GM12878 (cell line): ENCODE results near the gene PAX5. TPM values are rescaled to one million over a fixed set of nuclear protein-coding genes. Genes with fewer than 3 reads are reported as not detected.

ENCODE experiments used
- ATAC-seq: fragments of 200-7000 bp; cut with Tn5 transposase; 3 replicates; pipeline ENCODE4 v1.9.1; 2020; ENCODE audit warnings: mild to moderate bottlenecking, moderate library complexity
- BruUV-seq: library from RNA; stranded (reverse); fragments of 400-500 nt; replicated peaks from 2 replicates; lab custom pipeline; 2021; lab: Mats Ljungman, UMichigan
- CTCF ChIA-PET: fragments of 300-600 bp; sonication (Branson Sonifier 250); formaldehyde crosslinking; extraction: SDS; loops from one replicate; lab custom pipeline; 2021; ENCODE audit warnings: inconsistent platforms; lab: Yijun Ruan, JAX
- POLR2A ChIA-PET: fragments of 350-600 bp; formaldehyde crosslinking; extraction: SDS; loops from one replicate; lab custom pipeline; 2021; ENCODE audit warnings: inconsistent platforms; lab: Charles Lee
- RAD21 ChIA-PET: fragments of 300-600 bp; sonication (Branson Sonifier 250); formaldehyde crosslinking; loops from one replicate; lab custom pipeline; 2023; ENCODE audit warnings: antibody characterized with exemption; ENCODE audit not compliant: unreplicated experiment; lab: Charles Lee
- SMC1A ChIA-PET: fragments of 300-600 bp; sonication (Branson Sonifier 250); formaldehyde crosslinking; loops from one replicate; lab custom pipeline; 2023; ENCODE audit not compliant: unreplicated experiment, uncharacterized antibody; lab: Charles Lee
- DNase-seq: peaks from one replicate; pipeline ENCODE4 v3.0.0-alpha.2; 2011; ENCODE audit warnings: low read depth, low spot score
- FAIRE-seq: peaks from 3 replicates; lab custom pipeline; 2011; peaks lifted over from hg19 to GRCh38; lab: Jason Lieb, UNC
- H2AFZ ChIP-seq: 2 replicates; pipeline ENCODE4 v1.6.0; 2011; ENCODE audit warnings: low read depth, low read length, control low read depth; ENCODE audit not compliant: control insufficient read depth
- H3K27ac ChIP-seq: 2 replicates; pipeline ENCODE4 v1.5.1; 2011; ENCODE audit warnings: control low read depth; ENCODE audit not compliant: control insufficient read depth, insufficient read depth
- H3K27me3 ChIP-seq, 2 experiments: replicated peaks in 1 of 2; 2 replicates each; pipeline versions ENCODE4 v1.6.0 to v1.6.1; 2011; ENCODE audit warnings: low read length in 1 of 2; ENCODE audit not compliant: control insufficient read depth in 2 of 2, insufficient read depth in 2 of 2
- H3K36me3 ChIP-seq, 2 experiments: 2 replicates each; pipeline ENCODE4 v1.5.1; 2011; ENCODE audit warnings: low read length in 1 of 2; ENCODE audit not compliant: control insufficient read depth in 2 of 2, insufficient read depth in 2 of 2
- H3K4me1 ChIP-seq: 2 replicates; pipeline ENCODE4 v1.6.1; 2011; ENCODE audit warnings: mild to moderate bottlenecking, low read length, moderate library complexity, mixed read lengths; ENCODE audit not compliant: control insufficient read depth, insufficient read depth
- H3K4me2 ChIP-seq: 2 replicates; pipeline ENCODE4 v1.6.0; 2011; ENCODE audit warnings: control low read depth; ENCODE audit not compliant: control insufficient read depth, insufficient read depth
- H3K4me3 ChIP-seq: fragments of 200-600 bp; sonication (generic); 2 replicates; pipeline ENCODE4 v1.5.1; 2016
- H3K79me2 ChIP-seq: 2 replicates; pipeline ENCODE4 v1.6.0; 2011; ENCODE audit warnings: low read length; ENCODE audit not compliant: control insufficient read depth, insufficient read depth
- H3K9ac ChIP-seq: 2 replicates; pipeline ENCODE4 v1.8.0; 2011; ENCODE audit warnings: low read length, control low read depth, mixed read lengths; ENCODE audit not compliant: control insufficient read depth, insufficient read depth
- H3K9me3 ChIP-seq: replicated peaks from 3 replicates; pipeline ENCODE4 v1.5.1; 2011; ENCODE audit warnings: mild to moderate bottlenecking, low read length; ENCODE audit not compliant: control insufficient read depth, insufficient read depth
- H4K20me1 ChIP-seq: 2 replicates; pipeline ENCODE4 v1.6.0; 2011; ENCODE audit not compliant: control insufficient read depth, insufficient read depth
- BACH1 ChIP-seq: fragments of 450-650 bp; IDR thresholded peaks from 2 replicates; pipeline ENCODE4 v1.6.1; 2017; ENCODE audit warnings: mild to moderate bottlenecking, borderline replicate concordance
- ELK1 ChIP-seq: IDR thresholded peaks from 2 replicates; pipeline ENCODE4 v1.6.1; 2012; ENCODE audit warnings: low read depth, low read length, improper control_type of control experiment
- GATAD2B ChIP-seq: fragments of 450-650 bp; conservative IDR thresholded peaks from 2 replicates; pipeline ENCODE4 v1.6.1; 2017; ENCODE audit warnings: low read depth, mild to moderate bottlenecking, moderate library complexity
- HCFC1 ChIP-seq: fragments of 150-350 bp; IDR thresholded peaks from 2 replicates; pipeline ENCODE4 v1.6.1; 2014; ENCODE audit warnings: low read length
- HDGF ChIP-seq: fragments of 450-650 bp; IDR thresholded peaks from 2 replicates; pipeline ENCODE4 v1.6.1; 2016; ENCODE audit warnings: antibody characterized with exemption
- MEF2A ChIP-seq: IDR thresholded peaks from 2 replicates; pipeline ENCODE4 v1.6.1; 2011; ENCODE audit warnings: low read depth, mild to moderate bottlenecking, low read length, moderate library complexity; ENCODE audit not compliant: insufficient read depth
- MEF2B ChIP-seq: fragments of 450-650 bp; IDR thresholded peaks from 2 replicates; pipeline ENCODE4 v1.6.1; 2018; ENCODE audit warnings: mild to moderate bottlenecking, moderate library complexity; ENCODE audit not compliant: partially characterized antibody, poor library complexity, severe bottlenecking
- PML ChIP-seq: IDR thresholded peaks from 2 replicates; pipeline ENCODE4 v1.6.1; 2012; ENCODE audit warnings: low read length, inconsistent platforms
- RUNX3 ChIP-seq: IDR thresholded peaks from 2 replicates; pipeline ENCODE4 v1.6.1; 2012; ENCODE audit warnings: low read length, inconsistent platforms
- SMAD1 ChIP-seq: fragments of 450-650 bp; IDR thresholded peaks from 2 replicates; pipeline ENCODE4 v1.6.1; 2018; ENCODE audit warnings: mild to moderate bottlenecking, low read depth; ENCODE audit not compliant: partially characterized antibody
- ZNF384 ChIP-seq: IDR thresholded peaks from 2 replicates; pipeline ENCODE4 v1.6.1; 2012; ENCODE audit warnings: low read depth, mild to moderate bottlenecking, low read length, improper control_type of control experiment, borderline replicate concordance
- WGBS: methylation state at CpG from one replicate; pipeline ENCODE4 v1.1.6; 2016; ENCODE audit warnings: low lambda C conversion rate; ENCODE audit not compliant: insufficient replicate concordance, insufficient coverage; ENCODE audit errors: missing lambda C conversion rate; 5-methylcytosine and 5-hydroxymethylcytosine counted together
- in situ Hi-C: fragments of 300-500 bp; cut with MboI; formaldehyde crosslinking; loops from 9 replicates; pipeline ENCODE4 v1.14.3; 2018; ENCODE audit warnings: mixed read lengths
- intact Hi-C: fragments of 100-400 bp; cut with micrococcal nuclease; formaldehyde crosslinking; loops from one replicate; pipeline ENCODE4 v1.14.2; 2022; ENCODE audit not compliant: unreplicated experiment
- polyA plus RNA-seq, 11 experiments: library from polyadenylated mRNA; depleted of rRNA in 4 of 11; unstranded in 6 of 11; stranded (reverse) in 5 of 11; fragments of >200 nt; fragmentation: Nextera tagmentation in 4 of 11; fragmentation: Illumina TruSeq in 1 of 11; extraction: Ambion mirVana in 4 of 11; extraction: Trizol in 1 of 11; gene quantifications; 1 replicate in 1 of 11; 2 replicates in 10 of 11; pipeline versions ENCODE4 v1.2.1 to v1.2.3, GENCODE V29; 2011 to 2016; ENCODE audit warnings: inconsistent platforms in 2 of 11, missing spikeins in 2 of 11, low read depth in 1 of 11
- total RNA-seq, 4 experiments: library from RNA; depleted of rRNA in 3 of 4; stranded (reverse); fragments of >200 nt in 3 of 4; fragmentation: Illumina TruSeq in 1 of 4; extraction: Trizol in 1 of 4; gene quantifications; 2 replicates each; pipeline versions ENCODE4 v1.2.1 to v1.2.3, GENCODE V29; 2013 to 2021
- TF ChIP-seq, protein P1 (sequence below): fragments of 450-650 bp; formaldehyde crosslinking; IDR thresholded peaks from 2 replicates; pipeline ENCODE4 v1.4.0; 2020; ENCODE audit warnings: mild to moderate bottlenecking, moderate library complexity
- TF ChIP-seq, protein P2 (sequence below): IDR thresholded peaks from 2 replicates; pipeline ENCODE4 v1.6.1; 2012; ENCODE audit warnings: low read depth, low read length, improper control_type of control experiment

PAX5 gene
- total and polyA plus RNA-seq, 10 of the 15 experiments (the other 5 are each of a cell fraction or from before 2014, with no cell fraction given), result 2.2 to 123 (median 31.9) TPM

DNA sequence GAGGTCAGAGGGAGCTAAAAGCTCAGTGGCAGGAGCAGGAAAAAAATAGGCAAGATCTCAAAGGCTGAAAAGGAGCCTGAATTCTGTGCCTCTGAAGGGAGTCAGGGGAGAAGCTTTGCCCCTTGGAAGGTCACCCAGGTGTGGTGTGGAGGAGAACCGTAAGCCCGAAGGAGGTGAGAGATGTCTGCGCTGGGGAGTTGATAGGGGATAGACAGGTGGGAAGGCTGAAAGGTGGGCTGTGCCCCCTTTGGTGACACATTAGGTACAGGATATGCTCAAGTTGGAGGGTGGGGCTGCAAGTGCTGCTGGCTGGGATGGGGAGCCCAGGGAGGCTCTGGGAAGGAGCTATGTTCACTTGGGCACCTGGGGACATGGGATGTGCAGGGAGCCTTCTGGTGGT is 217.7 kb downstream of the PAX5 start (continued):
- no peak for TF ChIP-seq MEF2A
- no peak for TF ChIP-seq ZNF384
- TF ChIP-seq, protein P1, sequence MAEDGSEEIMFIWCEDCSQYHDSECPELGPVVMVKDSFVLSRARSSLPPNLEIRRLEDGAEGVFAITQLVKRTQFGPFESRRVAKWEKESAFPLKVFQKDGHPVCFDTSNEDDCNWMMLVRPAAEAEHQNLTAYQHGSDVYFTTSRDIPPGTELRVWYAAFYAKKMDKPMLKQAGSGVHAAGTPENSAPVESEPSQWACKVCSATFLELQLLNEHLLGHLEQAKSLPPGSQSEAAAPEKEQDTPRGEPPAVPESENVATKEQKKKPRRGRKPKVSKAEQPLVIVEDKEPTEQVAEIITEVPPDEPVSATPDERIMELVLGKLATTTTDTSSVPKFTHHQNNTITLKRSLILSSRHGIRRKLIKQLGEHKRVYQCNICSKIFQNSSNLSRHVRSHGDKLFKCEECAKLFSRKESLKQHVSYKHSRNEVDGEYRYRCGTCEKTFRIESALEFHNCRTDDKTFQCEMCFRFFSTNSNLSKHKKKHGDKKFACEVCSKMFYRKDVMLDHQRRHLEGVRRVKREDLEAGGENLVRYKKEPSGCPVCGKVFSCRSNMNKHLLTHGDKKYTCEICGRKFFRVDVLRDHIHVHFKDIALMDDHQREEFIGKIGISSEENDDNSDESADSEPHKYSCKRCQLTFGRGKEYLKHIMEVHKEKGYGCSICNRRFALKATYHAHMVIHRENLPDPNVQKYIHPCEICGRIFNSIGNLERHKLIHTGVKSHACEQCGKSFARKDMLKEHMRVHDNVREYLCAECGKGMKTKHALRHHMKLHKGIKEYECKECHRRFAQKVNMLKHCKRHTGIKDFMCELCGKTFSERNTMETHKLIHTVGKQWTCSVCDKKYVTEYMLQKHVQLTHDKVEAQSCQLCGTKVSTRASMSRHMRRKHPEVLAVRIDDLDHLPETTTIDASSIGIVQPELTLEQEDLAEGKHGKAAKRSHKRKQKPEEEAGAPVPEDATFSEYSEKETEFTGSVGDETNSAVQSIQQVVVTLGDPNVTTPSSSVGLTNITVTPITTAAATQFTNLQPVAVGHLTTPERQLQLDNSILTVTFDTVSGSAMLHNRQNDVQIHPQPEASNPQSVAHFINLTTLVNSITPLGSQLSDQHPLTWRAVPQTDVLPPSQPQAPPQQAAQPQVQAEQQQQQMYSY, result no peak
- TF ChIP-seq, protein P2, sequence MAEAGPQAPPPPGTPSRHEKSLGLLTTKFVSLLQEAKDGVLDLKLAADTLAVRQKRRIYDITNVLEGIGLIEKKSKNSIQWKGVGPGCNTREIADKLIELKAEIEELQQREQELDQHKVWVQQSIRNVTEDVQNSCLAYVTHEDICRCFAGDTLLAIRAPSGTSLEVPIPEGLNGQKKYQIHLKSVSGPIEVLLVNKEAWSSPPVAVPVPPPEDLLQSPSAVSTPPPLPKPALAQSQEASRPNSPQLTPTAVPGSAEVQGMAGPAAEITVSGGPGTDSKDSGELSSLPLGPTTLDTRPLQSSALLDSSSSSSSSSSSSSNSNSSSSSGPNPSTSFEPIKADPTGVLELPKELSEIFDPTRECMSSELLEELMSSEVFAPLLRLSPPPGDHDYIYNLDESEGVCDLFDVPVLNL, result no peak
- no peak for TF ChIP-seq SMAD1

- DNase-seq (no peak), ATAC-seq (no peak), FAIRE-seq (no peak)
- Histone ChIP-seq H3K36me3 (no peaks in the 10 kb centered on the region), H3K27ac (no peak overlapping the region), H3K79me2 (no peaks in the 10 kb centered on the region), H3K9me3 (no peaks in the 10 kb centered on the region), H3K9ac (no peak overlapping the region), H4K20me1 (no peaks in the 10 kb centered on the region), H3K4me3 (no peak overlapping the region), H3K4me1 (no peaks in the 10 kb centered on the region), H3K4me2 (no peak overlapping the region), H2AFZ (no peak overlapping the region), H3K27me3 (peaks cover 3% of the 10 kb centered on the region in 2 experiments; a peak in 3 of 4 replicates)
- intact Hi-C loops, result no loop called here
- CTCF ChIA-PET, result interaction anchor here (1.0 to 1.6 kb wide), 2 partner anchors 11 to 12 kb away, joined by 3 to 4 read pairs; no protein-coding TSS in a partner anchor
- BruUV-seq, result no TSS peak
- SMC1A ChIA-PET, result no interaction called here
- 54% methylated on average over 7 of the region's 7 CpGs for WGBS
- RAD21 ChIA-PET, result no interaction called here
- POLR2A ChIA-PET, result no interaction called here
- in situ Hi-C loops, result no loop called here
- TF ChIP-seq MEF2B (no peak), BACH1 (no peak), PML (no peak), HCFC1 (no peak), GATAD2B (no peak), RUNX3 (no peak), HDGF (no peak), ELK1 (no peak)
Observed at GRCh38 chr9:36815566-36816348, 218.3 kb downstream of the PAX5 start.
